ENCODE data around the gene HOXA3.

Gene HOXA3

DNA sequence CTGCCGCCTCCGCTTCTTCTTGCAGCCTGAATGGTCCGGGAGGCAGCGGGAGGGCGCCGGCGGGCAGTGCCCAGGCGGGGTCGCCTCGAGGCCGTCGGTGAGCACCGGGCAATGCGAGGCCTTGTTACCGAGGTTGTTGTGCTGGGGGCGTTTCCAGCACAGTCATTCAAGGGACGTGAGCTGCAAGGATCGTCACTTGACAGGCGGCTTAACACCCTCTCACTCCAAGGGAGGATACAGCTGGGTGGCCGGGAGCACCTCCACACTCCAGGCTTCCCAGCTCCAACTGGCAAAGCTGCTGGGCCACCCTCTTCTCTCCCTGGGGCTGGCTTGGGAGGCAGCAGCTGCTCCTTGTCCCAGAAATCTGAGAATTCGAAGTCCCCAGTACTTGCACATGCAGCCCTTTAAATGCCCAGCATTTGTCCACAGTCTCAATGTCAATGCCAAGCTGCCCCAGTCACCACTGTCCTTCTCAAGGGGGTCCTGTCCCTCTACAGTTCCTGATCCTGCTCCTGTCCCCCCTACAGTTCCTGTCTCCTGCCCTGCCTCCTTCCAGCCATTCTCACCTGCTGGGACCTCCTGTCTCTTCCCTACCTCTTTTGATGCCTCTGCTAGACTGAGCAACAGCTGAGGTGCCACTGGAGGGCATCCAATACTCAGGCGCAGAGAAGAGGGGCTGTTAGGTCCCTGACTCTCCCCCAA, 37.1 kb upstream of the HOXA3 start:
- no peak for DNase-seq

- no peak for DNase-seq
Observed at GRCh38 chr7:27188386-27189294, 36.3 kb upstream of the HOXA3 start.

GRCh38 chr7:27187475-27188385, 35.3 kb upstream of the HOXA3 start:
- no peak for DNase-seq

GRCh38 chr7:27186668-27187474, 34.5 kb upstream of the HOXA3 start:
- DNase-seq = no peak

DNA sequence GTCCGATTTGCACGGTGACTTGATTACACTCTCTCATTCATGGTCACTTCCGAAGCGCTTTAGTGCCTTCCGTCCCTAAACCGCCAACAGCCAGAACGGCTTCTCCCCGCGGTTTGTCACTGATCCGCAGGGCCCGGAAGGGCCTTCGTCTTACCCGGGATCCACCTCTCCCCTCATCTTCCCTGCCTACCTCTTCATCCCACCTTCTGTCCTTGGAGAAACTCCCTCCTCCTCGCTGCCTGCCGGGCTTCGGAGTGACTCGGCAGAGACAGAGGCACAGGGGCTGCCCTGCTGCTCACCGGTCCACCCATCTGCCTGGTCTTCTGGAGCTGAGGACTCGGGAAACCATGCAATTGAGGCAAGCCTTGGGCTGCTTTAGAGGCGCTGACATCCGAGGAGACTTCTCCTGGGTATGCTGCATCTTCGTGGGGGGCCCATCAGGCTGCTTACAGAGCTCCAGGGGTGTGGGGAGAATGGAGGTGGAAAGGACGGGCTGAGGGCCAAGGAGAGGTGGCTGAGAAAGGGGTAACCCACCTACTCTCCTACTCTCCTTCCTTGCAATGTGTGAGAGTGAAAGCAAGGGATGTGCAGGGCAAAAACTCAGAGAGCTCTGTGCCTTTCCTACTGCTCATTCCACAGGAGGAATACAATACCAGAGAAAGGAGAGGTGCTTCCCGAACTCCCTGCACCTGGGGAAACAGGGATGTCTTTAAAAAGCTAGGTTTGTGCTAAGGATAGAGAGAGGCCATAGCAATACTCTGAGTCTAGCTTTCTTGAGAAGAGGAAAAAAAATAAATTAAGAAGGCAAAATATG, 33.7 kb upstream of the HOXA3 start:
- no peak for DNase-seq

- DNase-seq = no peak
Observed at GRCh38 chr7:27185013-27185853, 32.9 kb upstream of the HOXA3 start, which contains the start of gene HOXA11. TSS of gene HOXA11 (minus strand) at chr7:27185232. CDS start at chr7:27185144, 88 bp downstream.

GRCh38 chr7:27184337-27185012, 32.1 kb upstream of the HOXA3 start:
- DNase-seq = peak in 1 of 2 experiments; percentile 33

GRCh38 chr7:27183682-27184336, 31.4 kb upstream of the HOXA3 start:
- peak; percentile 44 to 50 for DNase-seq

GRCh38 chr7:27182861-27183681, 30.7 kb upstream of the HOXA3 start:
- no peak for DNase-seq

- no peak for DNase-seq
Observed at GRCh38 chr7:27182285-27182841, 30.0 kb upstream of the HOXA3 start.

DNA sequence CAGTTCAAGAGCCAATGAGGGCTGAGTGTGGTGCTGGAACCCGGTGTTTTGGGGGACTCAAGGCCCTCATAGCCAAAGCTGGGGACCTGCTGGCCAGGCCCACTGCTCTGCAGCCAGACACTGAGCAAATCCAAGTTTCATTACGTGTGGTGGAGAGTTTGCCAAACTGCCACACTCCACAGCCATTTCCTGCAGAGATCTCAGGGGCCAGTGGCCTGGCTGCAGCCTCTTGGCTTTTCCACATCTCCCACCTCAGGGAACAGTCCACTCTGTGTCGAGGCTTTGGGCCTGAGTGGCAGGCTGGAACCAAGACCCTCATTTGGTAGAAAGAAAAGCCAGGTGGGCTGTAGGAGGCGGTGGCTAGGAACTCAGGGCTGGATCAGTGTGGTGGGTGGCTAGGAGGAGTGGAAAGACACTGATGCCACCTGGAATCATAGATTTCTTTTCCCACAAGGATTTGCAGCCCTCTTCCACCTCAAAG, 29.5 kb upstream of the HOXA3 start:
- no peak for DNase-seq

- no peak for DNase-seq
Observed at GRCh38 chr7:27180431-27181420, 28.3 kb upstream of the HOXA3 start.

GRCh38 chr7:27179503-27180430, 27.4 kb upstream of the HOXA3 start:
- DNase-seq = no peak

- no peak for DNase-seq
Observed at GRCh38 chr7:27179030-27179429, 26.6 kb upstream of the HOXA3 start.

DNA sequence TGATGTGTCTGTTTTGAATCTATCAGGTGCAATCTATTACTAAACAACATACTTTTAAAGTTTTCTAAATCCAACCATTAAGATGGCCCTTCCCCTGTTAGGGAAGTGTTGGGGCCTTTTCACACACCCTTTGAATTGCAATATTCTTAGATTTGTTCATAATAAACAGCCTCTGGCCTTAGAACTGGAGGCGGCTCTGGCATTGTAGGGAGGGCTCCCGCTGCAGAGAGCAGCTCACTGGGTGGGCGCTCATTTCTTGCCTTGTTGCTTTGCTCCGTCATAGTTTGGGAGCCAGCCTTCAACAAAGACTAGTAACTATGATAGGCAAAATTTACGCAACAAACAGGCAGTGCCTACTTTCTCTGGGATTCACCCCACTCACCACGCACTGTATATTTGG, 26.0 kb upstream of the HOXA3 start:
- DNase-seq = no peak
